ENCODE results near the gene DCAKD.
"Not testable (repeated sequence)": the region's sequence is repeated elsewhere in the genome, so short reads cannot be mapped to it uniquely, and the experiment has no call there.

DCAKD gene

DNA sequence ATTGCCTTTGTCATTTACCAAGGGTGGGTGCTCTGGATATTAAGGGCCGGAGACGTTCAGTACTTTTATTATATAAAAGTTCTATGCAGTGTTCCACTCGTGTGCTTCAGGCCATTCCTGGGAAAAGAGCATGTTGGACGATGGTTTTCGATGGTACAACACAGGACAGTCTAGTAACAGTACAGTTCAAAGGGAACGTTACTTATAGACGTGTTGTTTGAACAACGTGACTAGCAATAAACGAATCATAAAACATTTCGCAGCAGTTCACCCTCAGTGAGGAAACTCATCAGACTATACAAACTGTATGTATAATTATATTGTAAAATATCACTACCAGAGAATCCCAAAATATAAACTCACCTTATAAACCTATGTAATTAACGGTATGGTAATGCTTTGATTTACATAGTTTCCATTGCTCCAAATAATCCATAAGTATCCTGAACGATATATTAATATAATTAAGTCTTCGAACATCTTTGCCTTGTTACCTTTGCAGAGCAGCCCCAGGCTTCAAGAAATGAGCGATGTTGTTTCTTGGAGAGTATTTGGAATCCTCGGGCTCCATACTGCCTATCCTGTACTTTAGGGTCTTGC is 10.3 kb upstream of the DCAKD start:
- DNase-seq, result no peak

DNA sequence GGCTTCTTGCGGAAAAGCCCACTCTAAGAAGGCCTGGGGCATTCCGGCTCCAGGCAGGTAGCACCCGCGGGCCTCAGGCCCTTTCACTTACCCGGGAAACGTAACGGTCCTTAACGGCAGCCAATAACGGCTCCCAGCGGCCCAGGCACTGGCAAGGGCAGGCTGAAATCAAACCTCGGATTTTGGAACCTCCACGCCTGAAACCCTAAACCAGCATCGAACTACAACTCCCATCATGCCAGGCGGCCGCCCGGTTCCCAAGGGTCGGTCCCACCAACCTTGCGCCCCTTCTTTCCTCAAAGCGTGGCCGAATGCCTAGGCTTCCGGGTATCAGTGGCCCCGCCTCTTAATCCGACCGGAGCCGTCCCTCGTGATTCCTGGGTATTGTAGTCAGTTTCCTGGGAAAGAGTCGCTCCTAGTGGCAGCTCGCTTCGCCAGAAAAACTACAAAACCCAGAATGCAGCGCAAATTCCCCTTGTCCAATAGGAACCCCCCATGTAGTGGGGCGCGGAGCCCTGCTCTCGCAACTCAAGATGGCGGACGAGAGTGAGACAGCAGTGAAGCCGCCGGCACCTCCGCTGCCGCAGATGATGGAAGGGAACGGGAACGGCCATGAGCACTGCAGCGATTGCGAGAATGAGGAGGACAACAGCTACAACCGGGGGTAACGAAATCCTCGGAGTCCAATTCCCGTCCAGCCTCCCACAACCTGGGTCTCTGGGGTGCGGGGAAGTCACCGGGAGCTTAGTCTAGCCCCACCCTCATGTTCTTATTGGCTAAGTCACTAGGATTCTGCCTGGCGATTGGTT is 9.6 kb upstream of the DCAKD start, which contains the start of gene NMT1:
Gene NMT1, plus strand, starts transcription at position 521 of the 809 bp plus-strand sequence. Its CDS starts 13 bp downstream, at position 534.
- peak; percentile 100 for DNase-seq

DNA sequence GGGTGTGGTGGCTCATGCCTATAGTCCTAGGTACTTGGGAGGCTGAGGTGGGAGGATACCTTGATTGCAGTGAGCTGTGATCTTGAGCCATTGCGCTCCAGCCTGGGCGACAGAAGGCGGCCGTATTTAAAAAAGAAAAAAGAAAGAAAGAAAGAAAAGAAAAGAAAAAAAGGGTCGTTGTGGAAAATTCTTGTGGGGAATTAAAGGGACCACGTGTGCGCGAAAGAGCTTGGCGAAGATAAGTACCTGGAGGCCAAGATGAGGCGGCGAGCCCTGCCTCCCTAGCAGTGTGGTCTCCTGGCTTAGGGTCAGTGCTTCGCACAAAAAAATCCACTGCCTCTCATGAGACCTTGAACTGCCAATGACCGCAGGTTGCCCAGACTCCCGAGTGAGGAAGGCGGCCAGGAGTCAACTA is 9.0 kb upstream of the DCAKD start:
- DNase-seq, result no peak

DNA sequence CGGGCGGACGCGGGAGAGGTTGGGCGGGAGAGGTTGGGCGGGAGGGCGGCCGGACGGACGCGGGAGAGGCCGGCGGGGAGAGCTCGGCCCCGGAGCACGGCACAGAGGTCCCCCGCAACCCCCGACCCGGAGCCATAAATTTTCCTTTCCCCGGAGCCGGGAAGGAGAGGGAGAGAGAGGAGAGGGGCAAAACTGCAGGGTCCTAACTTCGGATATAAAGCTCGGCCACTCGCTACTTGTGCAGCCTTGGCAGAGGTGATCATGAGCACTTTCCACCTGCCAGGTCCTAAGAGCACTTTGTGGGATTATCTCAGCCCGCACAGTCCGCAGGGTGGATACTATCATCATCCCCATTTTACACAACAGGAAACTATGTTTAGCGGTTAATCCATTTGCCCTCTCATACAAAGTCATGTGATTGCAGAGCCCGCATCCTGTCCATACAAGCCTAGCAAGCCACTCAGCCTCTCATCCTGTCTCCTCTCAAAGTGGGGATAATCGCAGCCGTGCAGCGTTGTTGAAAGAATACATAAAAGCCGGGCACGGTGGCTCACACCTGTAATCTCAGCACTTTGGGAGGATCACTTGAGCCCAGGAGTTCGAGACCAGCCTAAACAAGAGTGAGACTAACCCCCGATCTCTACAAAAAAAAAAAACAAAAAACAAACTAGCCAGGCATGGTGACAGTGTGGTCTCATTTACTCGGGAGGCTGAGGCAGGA is 780 bp upstream of the DCAKD start:
- DNase-seq, result peak; percentile 90

DNA sequence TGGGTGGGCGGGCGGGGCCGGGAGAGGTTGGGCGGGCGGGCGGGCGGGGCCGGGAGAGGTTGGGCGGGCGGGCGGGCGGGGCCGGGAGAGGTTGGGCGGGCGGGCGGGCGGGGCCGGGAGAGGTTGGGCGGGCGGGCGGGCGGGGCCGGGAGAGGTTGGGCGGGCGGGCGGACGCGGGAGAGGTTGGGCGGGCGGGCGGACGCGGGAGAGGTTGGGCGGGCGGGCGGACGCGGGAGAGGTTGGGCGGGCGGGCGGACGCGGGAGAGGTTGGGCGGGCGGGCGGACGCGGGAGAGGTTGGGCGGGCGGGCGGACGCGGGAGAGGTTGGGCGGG is 254 bp upstream of the DCAKD start:
- DNase-seq, result not testable (repeated sequence)

DNA sequence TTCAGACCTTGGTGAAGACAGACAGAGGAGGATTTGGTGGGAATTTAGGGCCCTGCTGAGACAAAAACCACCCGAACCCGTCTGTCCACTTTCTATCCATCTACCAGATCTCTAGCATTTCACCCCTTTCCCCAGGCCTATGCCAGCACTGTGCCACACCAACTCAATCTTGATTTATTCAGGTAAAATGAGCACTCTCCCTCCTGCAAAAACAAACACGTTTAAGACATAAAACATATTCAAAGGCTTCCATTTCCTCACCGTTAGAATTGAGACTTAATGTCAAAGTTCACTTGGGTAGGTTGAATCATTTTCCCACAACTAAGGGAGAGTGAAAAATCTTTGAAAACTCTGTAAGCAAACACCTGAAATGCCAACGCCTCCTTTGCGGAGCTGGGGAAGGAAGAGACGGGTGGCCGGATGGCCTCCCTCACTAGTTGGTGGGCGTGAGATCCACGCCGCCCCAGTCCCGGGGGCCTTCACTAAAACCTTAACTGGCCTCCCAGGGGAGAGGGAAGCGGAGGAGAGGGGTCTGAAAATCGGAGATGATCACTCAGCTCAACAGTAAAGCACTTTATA is 862 bp downstream of the DCAKD start:
- DNase-seq, result peak; percentile 69

DNA sequence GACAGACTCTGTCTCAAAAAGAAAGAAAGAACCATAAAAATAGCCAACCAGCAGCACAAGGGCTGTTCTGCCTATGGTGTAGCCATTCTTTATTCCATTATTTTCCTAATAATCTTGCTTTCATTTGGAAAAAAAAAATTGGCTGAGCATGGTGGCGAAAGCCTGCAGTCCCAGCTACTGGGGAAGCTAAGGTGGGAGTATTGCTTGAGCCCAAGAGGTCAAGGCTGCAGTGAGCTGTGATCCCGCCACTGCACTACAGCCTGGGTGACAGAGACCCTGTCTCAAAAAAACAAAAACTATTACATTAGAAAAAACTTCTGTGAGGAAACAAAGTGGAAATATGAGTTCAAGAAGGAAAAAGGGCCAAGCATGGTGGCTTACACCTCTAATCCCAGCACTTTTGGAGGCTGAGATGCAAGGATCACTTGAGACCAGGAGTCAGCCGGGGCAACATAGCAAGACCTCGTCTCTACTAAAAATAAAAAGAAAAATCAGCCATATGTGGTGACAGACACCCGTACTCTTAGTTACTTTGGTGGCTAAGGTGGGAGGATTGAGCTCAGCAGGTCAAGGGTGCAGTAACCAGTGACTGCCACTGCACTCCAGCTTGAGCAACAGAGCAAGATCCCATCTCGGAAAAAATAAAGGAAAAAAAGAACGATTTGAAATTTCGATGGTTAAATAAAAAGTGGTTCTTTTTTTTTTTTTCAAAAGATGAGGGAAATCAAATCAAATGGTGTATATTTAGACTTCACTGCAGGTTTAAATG is 2.5 kb downstream of the DCAKD start:
- peak; percentile 52 for DNase-seq

DNA sequence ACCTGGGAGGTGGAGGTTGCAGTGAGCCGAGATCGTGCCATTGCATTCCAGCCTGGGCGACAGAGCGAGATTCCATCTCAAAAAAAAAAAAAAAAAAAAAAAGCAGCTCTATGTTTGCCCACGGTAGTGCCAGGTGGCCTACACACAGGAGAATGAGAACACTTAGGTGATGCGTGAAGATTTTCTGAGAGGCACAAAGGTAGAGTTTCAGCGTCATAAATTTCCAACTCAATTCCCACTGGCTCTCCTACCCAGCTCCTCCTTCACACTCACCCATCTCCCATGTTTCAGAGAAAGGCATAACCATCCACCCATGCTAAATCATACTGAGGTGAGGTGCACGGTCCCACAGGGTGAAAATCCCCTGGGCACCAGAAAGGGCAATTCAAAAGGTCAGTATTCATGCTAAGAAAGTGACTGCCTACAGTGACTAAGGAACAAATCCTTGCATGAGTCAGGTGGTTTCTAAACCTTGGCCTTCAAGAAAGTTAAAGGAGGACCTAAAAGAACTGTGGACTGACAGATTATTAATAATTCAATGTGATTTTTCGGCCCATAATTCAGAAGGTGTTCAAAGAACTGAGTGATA is 4.8 kb downstream of the DCAKD start:
- DNase-seq, result peak; percentile 54

DNA sequence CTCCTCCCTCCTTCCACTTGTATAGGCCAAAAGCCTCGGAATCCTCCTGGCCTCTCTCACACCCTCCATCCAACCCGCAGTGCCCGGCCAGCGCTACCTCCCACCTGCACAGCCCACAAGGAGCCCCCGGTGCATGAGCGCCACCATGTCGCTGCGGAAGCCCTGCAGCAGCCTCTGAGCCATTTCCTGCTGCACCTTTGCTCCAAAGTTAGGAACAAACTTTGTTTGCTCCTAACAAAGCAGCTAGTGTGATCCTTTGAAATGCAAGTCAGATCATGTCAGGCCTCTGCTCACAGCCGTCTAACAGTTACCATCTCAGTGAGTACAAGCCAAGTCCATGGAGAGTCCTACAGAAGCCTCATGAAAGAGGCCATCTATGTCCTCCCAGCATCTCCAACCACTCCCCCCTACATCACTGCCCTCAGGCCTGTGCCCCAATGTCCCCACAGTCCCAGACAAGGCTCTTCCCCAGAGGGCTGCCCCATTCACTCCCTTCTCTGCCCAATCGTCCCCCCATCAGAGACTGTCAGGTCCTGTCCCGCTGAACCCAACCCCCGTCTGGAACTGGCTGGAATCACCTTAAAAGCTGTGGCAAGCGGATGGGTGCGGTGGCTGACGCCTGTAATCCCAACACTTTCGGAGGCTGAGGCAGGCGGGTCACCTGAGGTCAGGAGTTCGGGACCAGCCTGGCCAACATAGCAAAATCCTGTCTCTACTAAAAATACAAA is 7.5 kb downstream of the DCAKD start:
- no peak for DNase-seq

DNA sequence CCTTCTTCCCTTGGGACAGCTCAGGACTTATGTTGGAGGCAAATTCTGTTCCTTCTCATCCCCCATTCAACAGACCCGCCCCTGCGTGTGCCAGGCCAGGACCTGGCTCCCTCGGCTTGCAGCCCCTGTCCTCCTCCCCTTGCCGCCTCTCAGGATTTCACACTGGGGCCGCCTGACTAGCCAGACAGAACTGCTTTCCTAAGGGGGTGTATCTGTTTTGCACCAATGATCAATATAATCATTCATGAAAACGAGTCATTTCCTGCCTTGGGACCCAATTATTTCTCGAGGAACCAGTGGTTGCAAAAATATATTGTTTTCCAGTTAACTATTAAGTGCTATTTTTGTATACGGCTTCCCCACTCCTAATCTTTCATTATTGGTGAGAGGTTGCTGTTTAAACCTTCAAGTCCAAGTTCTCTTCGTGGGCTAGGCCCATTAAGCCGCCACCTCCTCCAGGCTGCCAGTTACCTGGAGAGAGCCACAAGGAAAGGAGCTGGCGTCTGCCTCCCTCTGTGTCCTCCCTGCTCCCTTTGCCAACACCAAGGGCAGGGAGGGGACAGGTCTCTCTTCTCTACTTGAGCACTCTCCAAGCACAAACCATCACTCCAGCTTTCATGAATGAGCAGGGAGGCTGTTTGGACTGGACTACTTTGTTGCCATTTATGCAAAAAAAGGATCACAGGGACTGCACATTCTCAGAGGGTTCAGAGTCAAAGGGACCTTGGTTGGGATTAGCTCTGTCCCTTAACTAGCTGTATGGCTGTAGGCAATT is 8.9 kb downstream of the DCAKD start:
- no peak for DNase-seq

DNA sequence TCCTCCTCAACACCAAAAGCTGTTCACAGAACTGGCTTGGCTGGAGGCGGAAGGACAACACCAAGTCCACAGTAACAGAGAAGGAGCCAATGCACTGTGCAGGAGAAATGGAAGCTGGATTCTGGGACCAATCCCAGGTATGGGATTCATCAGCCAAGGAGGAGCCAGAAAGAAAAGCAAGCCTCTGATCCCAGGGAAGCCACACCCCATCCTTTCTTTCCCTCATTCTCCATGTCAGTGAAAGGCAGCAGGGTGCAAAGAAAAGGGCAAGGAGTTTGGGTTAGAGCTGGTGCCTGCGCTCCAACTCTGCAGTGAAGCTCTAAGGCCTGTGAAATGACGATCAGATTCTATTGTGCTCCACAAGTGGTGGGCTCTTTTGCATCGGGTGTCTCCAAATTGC is 11.0 kb downstream of the DCAKD start:
- DNase-seq, result no peak

DNA sequence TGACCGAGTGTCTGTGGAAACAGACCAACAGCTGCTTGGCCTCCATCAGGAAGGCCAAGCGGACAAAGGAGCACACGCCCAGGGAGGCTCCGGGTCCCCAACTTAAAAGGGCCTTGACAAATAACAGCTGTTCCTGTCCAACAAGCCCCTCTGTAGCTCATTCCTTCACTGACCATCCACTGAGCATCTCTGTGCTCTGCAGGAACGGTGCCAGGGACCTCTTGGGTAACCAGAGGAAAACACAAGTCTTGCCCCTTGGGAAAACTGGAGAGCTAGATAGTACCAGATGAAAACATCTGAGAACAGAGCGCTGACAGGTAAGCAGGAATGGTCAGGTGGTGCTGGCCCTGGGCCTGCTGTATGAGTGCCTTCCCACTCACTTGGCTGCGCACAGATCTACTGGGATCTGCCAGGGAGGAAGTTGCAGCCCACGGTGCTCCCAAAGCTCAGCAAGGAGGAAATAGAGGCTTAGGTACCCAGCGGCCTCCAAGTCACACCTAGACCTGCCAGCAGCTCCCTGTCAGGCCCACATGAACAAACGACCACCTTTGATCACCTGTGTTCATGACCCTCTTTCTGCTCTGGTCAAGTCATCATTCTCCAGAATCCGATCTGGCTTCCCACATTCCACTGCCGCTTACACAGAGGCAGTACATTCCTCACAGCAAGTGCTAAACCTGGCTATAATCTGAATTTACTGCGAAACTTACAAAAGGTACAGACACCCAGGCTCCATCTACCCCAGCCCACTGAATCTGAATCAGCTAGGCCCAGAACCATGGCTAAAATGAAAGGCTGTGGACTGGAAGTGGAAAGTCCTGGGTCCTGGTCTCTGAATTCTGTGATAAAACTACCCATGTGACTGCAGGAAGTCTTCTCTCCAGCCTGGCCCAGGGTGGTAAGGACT is 12.5 kb downstream of the DCAKD start:
- DNase-seq, result no peak

DNA sequence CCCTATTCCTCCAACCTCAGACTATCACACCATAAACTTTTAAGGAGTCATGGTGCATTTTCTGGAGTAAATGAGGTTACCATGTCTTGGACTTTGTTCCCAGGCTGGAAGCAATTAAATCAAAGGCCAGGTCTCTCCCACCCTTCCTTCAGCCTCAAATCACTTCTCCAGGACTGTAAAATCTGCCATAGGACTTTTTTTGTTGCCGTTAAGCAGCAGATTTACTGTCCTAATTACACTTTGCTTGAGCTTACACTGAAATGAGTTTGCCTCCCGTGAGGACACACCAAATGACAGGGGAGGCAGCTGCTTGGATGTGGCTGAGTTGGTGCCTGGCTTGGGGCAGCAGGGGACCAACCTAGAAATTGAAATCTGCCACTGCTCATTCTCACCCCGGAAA is 14.7 kb downstream of the DCAKD start:
- DNase-seq, result no peak

DNA sequence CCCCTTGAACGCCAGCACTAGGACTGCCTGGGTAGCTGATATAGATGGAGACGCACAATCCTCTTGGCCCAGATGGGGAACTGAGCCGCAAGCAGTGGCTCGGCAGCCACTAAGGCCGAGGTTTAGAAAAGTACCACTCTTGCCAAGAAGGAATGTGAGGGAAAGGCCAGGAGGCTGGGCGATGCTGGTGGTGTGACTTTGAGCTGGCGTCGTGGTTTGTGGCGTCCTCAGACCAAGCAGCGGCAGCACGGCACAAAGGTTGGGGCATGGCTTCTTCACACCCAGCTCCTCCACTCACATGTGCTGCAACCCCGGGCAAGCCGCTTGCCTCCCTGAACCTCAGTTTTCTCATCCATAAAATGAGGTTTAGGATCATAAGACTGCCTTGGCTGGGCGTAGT is 15.6 kb downstream of the DCAKD start:
- no peak for DNase-seq

DNA sequence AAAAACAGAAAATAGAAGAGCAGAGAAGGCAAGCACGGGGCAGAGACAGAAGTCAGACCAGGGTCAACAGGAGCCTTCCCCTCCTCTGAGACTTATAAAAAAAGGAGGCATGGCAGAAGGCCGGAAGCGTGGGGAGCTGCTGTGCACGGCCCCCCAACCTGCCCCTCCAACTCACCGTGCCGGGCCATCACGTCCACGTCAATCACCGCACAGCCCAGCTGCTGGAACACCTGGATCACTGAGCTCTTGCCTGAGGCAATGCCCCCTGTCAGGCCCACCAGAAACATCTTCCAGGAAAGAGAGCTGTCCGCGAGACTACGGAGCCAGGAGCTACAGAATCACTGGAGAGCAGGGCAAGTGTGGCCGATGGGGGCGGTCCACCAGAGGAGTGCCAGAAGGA is 16.8 kb downstream of the DCAKD start:
- no peak for DNase-seq

DNA sequence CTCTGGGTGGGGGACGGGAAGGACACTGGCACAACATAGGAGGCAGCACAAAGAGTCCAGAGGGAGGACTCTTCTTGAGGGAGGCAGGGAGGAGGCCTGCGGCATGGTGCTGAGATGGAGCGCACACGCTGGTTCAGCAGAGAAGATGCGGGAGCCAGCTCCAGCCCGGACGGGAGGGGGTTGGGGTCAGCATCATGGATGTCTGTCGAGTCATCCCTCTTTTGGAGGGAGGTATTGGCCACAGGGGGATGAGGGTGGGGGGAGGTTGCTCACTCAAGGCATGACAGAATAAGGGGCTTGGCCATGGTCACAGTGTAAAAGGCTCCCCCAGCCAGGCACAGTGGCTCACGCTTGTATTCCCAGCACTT is 19.3 kb downstream of the DCAKD start:
- no peak for DNase-seq

DNA sequence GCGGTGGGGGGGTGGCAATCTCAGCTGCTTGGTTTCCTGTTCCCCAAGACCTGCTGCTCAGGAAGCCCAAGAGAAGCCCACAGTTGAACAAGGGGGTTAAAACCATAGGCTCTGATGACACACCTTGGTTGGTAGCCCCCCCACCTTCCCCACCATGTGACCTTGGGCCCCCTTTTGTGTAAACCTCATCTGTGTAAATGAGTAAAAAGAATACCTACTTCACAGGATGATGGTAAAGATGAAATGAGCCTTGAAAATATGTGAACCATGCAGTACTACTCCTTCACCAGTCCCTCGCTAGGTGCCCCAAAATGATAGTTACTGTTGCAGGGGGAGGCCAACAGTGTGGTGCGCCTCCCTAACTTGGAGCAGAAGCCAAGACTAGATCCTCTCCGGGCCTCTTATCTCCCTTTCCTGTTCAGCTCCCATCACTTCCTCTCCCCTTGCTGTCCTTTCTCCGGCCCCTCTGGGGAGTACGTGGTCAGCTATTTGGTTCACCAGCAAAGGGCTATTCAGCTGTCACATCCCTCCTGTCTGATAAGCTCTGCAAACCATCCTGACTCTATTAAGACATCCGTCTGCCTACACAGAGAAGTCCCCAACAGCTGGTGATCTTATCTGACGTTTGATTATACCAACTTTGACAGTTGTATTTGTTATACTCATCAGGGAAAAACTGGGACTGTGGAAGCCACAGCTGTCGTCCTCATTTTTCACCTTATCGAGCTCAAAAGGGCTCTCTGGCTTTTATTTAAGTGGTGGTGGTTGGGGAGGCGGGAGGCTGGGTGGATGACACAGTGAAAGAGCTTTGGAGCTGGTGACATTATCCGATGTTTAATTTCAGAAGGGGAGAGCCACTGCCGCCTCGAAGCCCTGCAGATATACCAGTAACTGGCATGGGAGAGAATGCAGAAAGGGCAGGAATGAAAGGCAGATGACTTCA is 19.9 kb downstream of the DCAKD start:
- no peak for DNase-seq

DNA sequence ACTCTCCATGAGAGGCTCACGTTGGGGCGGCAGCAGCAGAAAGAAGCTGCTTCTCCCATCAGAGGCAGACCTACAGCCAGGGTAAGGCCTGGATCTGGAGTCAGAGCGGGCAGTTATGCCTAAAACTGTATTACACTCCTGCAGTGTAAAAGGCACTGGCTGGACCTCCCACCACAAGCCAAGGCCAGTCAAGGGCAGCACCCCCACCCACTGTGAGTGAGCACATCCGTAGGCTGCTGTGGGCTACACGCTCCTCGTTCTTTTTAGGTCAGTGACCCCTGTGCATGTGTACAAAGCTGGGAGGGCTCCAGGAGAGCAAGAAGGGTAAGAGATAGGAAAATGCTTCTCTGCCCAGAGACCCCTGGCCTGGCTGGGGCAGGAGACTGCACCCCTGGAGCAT is 20.7 kb downstream of the DCAKD start:
- DNase-seq, result no peak
